HG03139 (cell line): ENCODE results near the gene CAB39L.

ENCODE experiments used
- ATAC-seq: cut with Tn5 transposase; IDR thresholded peaks from one replicate; pipeline ENCODE4 v1.9.1; 2021; ENCODE audit not compliant: unreplicated experiment

Gene CAB39L

GRCh38 chr13:49314344-49314882 is 129.5 kb downstream of the CAB39L start:
- ATAC-seq: no peak

- ATAC-seq: no peak
These were observed 132.0 kb downstream of the CAB39L start for GRCh38 chr13:49311816-49312215.

- no peak for ATAC-seq
These were observed 133.6 kb downstream of the CAB39L start for GRCh38 chr13:49310251-49310650.

DNA sequence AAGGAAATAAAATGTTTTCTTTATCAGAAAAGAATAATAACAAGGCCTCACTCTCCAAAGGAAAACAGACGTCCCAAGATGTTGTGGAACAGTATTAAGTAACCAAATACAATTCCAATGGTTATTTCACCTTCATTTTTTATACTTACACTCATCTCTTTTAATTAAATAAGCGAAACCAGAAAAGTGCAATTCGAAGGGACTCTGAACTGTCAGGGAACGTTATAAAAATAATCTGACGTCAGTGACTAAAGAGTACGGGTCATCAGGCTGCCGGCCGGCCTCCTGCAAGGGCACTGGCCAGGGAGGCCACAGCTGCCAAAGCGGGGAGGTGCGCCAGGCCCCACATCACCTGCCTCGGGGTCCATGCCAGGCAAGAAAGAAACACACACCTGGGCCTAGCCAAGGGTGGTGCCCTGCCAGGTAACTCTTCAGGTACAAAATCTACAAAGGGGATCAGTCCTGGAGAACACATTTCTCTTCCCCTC is 134.9 kb downstream of the CAB39L start:
- no peak for ATAC-seq

GRCh38 chr13:49308097-49308875 is 135.6 kb downstream of the CAB39L start:
- ATAC-seq: no peak

DNA sequence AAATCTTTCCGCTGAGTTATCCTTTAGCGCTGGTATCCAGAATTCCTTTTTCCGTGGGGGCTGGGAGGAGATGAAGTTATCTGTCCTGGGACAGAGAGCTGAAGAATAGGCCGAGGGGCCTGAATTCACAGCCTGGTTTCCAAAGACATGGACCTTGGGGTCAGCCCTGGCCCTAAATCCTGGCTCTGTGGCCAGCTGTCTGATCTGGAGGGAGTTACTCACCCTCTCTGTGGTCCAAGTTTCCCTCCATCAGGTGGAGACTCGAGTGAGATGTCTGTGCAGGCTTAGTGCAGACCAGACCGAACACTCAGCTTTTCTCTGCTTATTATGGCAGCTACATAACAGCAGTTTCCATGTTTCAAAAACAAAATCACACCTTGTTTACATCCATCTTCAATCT is 136.5 kb downstream of the CAB39L start:
- no peak for ATAC-seq

DNA sequence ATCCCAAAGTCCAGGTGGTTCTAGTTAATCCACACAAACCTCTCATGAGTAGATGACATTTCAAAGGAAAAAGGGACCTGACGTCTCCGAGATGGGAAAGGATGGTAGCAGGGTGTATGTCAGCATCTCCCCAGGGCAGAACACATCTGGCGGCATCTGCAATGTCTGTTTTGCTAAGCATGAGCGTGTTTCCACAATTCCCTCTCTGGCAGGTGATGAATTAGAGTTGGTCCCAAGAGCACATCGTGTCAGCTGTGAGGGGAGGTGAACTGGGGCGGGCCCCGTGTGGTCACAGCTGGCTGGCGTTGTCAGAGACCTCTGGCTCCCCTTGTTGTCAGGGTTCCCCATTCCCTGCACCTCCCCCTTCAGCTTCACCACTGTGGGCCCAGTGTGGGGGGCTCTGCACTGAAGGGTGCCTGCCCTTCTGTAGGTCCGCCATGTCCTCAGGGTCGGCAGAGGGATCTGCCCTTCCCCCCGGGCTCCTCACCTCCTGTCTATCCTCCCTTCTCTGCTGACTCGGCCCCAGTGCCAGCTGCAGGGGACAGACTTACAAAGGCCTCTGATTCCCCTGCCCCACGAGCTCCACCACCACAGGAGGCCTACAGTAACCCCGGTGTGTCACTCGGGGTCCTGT is 138.0 kb downstream of the CAB39L start:
- no peak for ATAC-seq

GRCh38 chr13:49304763-49305700 is 138.8 kb downstream of the CAB39L start:
- no peak for ATAC-seq

DNA sequence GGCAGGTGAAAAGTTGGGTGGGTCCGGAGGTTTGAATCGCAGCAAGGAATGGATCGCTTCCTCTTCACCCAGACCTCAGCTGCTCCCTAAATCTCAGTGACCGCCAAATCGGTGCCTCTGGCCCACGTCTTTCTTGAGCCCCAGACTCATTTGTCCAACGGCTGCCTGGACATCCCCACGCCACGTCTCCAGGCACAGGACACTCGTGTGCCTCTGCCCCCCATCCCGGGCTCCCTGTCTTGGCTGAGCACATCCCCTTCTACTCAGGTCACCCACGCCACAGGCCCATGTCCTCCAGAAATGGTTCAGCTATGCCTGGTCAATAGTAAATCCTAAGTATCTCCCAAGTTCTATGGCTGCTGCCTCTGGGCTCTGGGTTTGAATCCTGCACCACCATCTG is 139.5 kb downstream of the CAB39L start:
- no peak for ATAC-seq

DNA sequence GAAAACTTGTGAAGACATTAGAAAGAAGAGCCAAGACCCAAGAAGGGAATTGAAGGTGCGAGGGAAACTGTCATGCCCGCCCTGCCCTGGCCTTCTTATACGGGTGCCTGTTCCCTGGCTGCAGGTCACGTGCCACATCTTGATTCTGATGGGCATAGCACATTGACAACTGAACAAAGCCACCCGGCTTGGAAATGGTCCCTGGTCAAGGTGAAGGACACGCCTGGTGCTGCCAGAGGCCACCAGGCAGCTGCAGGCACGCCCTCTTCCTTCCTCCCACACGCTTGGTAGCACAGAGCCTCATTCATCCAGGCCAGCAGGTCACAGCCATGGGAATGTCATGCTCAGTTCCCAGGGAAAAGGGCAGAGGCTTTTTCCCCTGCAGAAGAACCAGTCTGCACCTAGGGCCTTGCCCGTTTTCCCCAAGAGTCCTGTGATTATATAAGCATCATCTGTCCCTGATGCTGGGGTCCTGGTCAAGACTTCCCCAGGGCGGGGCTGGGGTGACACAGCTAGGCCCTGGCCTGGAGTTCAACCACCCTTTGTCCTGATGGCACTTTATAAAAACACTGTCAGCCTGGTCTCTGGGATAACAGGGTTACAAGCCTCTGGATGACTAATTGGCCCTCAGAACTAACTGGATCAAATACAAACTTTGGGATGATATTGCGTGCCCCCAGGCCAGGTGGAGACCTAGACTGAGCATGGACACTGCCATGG is 140.2 kb downstream of the CAB39L start:
- no peak for ATAC-seq

- ATAC-seq: no peak
These were observed 141.0 kb downstream of the CAB39L start for GRCh38 chr13:49302817-49303216.

DNA sequence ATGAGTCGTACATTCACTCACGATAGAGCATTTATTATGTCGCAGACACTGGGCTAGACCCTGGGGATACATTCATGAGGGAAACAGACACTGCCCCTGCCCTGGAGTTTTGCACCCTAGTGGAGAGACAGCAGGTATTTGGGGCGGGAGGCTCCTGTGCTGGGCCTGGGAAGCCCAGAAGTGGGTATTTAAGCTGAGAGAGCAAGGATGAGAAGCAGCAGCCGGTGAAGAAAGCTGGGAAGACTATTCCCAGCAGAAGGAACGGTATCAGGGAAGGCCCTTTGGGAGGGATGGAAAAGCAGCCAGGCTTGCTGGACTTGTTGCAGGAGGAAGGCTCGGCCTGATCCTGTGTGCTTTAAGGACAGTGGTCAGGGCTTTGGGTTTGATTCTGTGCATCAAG is 141.6 kb downstream of the CAB39L start:
- ATAC-seq: no peak

- peak; percentile 81 for ATAC-seq
These were observed 142.9 kb downstream of the CAB39L start for GRCh38 chr13:49300739-49301589.

DNA sequence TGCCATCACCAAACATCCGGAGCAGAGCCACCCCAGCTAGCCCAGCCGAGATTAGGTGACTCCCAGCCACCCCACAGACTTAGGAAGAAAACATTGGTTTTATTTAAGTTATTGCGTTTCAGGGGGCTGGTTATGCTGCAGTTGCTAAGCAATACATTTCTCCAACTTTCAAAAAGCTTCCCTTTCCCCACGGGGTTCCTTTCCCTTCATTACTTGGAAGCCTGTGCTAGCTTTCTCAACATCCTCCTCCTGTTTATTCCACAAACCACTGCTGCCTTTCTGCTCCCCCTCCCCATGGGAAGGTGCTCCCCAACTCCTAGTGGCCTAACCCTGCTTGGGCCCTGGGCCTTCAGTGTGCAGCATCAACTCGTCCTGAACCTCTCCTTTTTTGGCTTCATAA is 143.6 kb downstream of the CAB39L start:
- no peak for ATAC-seq

DNA sequence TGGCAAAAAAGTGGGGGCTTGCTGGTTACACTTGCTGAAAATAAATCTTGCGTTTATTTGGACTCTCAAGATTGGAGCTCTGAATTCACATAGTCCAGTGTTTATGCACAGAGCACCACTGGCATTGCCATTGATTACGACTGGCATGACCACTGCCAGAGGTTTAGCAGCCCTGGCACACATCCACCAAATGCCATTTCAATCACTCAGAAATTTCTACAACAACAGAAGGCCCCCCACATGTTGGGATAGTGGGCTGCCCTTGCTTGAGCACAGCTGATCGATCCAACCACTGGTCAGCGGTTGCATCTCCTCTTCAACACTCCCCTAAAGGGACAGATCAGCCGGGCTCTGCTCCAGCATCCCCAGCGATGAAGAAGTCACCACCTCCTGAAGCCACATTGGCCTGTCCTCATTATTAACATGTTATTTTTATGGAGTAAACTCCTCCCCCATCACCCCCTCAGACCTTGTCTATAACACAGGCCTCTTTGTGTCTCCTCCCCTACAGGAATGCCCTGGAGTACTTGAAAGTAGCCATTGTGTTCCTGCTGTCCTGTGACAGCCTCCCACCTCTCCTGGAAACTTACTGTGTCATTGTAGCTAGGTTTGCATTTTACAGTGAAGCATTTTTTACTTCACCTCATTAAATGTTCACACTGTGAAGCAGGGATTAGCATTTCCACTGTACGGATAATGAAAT is 144.8 kb downstream of the CAB39L start:
- ATAC-seq: no peak

DNA sequence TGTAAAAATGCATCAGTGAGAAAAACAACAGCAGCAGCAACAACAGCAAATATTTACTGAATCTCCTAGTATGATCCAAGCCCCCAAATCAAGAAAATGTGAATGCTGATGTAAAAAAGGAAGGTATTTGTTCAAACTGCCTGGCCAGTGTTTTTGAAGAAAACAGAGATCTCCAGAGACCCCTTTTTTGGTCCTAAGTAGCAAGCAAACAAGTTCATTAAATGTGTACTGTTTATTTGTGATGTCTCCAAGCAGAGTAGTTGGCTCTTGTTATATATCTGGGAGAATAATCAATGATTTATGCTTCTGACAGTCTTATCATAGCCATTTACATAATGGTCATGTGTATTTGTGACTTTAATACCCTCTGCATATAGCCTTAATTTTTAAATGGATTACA is 145.4 kb downstream of the CAB39L start:
- no peak for ATAC-seq

- ATAC-seq: no peak
These were observed 146.5 kb downstream of the CAB39L start for GRCh38 chr13:49297338-49297737.

- no peak for ATAC-seq
These were observed 147.2 kb downstream of the CAB39L start for GRCh38 chr13:49296659-49297058.

DNA sequence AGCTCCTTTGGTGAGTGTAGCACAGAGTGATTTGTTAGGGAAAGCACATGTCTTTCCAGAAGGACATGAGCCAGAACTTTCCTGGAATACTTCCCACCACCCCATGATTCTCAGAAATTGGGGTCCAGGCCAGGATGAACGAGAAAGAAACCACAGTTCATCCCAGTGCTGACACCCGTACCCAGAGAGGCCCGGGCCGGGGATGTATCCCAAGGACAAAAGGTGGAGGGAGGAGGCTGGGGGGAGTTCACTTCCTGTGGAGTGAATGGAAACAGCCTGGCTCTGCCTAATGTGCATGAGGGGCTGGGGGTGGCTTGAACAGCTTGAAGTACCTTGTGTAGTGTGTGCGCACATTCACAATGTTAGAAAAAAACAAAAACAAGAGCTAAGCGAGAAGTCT is 148.6 kb downstream of the CAB39L start:
- no peak for ATAC-seq
